GM19193 (cell line): ENCODE data around the gene DNASE2.

Source experiments
- POLR2A ChIP-seq: IDR thresholded peaks from 4 replicates; pipeline ENCODE4 v1.6.1; 2011; ENCODE audit not compliant: insufficient read depth, insufficient read length; ENCODE audit errors: extremely low read depth

Gene DNASE2

DNA sequence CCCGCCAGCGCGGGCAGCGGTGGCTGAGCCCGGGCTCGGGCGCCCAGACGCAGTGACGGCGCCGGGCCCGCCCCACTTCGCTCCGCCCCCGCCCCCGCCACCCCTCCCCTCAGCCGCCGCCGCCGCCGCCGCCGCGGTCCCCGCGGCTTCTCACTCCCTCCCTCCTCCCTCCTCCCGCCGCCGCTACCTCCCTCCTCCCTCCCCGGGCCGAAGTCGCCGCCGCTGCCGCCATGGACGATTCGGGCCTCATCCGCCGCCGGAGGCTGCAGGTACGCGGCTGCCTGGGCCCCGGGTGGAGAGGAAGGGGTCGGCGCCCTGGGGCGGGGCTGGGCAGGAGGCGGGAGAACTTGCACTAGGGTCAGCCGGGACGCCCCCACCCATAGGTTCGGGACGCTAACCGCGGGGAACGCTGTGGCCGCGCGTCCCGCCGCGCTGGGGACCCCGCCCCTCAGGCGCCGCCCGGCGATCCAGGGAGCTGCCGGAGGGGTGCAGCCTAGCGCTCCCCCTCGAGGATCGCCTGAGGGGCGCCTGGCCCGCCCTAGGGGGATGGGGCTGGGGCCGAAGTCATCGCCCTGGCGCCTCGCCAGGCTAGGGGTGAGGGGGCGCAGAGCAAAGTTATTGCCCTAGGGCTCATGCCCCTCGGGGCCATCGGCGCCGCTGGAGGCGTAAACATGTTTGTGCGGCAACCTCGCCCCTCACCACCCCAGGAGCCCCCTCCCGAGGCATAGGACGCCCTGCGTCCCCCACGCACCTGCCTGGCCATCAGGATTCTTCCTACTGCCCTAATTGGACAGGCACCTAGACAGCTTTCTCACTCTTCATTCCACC lies 47.3 kb downstream of the DNASE2 start:
- TF ChIP-seq POLR2A, result no peak

DNA sequence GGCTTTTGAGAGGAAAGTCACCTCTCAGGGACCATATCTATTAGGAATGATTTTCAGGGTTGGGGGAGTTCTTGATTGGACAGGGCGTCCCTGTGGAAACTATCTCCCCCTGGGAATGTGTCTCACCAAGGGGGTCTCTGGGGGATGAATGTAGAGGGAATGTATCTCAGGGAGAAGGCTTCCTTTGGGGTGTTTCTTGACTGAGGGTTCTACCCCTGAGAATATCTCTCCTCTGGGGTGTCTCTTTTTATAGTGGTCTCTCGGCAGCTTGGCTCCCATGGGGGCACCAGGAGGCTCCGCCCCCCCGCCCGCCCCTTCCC lies 47.9 kb downstream of the DNASE2 start:
- no peak for TF ChIP-seq POLR2A

DNA sequence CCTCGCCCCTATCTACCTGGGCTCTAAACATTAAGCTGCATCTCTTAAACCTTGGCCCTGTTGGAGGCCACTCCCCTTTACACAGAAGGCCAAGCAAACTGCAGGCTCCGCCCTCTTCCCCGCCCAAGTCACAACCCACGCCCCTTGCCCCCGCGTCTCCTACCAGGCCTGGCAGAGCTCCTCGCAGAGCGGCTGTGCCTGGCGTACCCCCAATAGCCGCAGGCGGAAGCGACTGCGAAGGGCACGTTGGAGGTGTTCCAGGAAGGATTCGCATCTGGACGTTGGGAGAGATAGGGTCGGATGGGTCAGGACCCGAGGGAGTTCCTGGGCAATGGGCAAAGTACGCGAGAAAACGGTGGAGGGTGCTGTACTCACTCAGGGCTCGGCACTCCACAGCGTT lies 52.8 kb downstream of the DNASE2 start:
- TF ChIP-seq POLR2A, result no peak

DNA sequence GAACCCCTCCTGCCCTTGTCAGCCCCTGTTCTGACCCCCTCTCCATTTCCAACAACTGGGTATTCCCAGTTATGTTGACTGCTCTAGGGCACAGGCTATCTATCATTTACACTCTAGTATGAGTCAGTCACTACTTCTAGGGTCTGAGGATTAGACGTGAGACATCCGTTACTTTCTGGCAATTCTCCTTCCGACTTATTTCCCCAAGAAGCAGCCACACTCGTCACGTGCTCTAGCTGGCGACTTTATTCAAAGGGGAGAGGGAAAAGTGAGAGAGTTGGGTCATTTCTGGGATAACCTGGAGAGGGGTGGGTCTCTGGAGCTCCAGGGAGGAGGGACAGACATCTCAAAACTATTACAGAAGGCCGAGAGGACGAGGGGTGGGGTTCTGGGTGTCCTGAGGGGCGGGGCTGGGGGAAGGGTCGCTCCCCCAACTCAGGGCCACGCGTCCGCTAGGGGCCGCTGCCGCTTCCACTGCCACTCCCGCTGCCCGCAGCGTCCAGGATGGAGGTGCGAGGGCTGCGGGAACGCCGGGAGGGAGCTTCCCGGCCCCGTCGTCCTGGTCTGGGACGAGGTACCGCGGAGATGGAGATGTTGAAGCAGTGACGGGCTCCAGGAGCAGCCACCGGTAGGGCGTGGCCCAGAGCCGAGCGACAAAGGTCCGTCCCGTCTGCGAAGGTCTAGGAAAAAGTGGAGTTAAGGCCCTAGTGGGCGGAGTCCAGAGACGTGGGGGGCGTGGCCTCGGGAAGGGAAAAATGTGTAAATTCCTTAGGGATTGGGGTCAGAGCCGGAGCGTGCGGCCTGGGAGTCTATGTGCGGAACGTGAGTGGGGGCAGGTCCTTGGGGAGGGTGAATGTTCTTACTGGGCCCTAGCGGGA lies 55.8 kb downstream of the DNASE2 start:
- no peak for TF ChIP-seq POLR2A
